Measurements from ENCODE around the gene LRRC4C.

Gene LRRC4C

GRCh38 chr11:40787224-40787623 is 672.2 kb downstream of the LRRC4C start:
- no peaks in the 10 kb centered on the region for H3K36me3 Mint-ChIP-seq
- H3K9me3 Mint-ChIP-seq = peaks cover 2 to 5% of the 10 kb centered on the region in 2 donors
- no peak overlapping the region for H3K27ac Mint-ChIP-seq
- ATAC-seq (replicated peaks) (no peak), DNase-seq (no peak)
- no peaks in the 10 kb centered on the region for H3K4me1 Mint-ChIP-seq
- no peaks in the 10 kb centered on the region for H3K27me3 Mint-ChIP-seq
- H3K4me3 Mint-ChIP-seq = no peak overlapping the region

GRCh38 chr11:40763046-40763445 is 696.4 kb downstream of the LRRC4C start:
- H3K4me3 Mint-ChIP-seq = no peak overlapping the region
- ATAC-seq (replicated peaks) = no peak
- no peaks in the 10 kb centered on the region for H3K27me3 Mint-ChIP-seq
- no peak overlapping the region for H3K27ac Mint-ChIP-seq
- peaks cover 0 to 4% of the 10 kb centered on the region in 2 donors for H3K9me3 Mint-ChIP-seq
- DNase-seq = no peak
- no peaks in the 10 kb centered on the region for H3K4me1 Mint-ChIP-seq
- no peaks in the 10 kb centered on the region for H3K36me3 Mint-ChIP-seq

DNA sequence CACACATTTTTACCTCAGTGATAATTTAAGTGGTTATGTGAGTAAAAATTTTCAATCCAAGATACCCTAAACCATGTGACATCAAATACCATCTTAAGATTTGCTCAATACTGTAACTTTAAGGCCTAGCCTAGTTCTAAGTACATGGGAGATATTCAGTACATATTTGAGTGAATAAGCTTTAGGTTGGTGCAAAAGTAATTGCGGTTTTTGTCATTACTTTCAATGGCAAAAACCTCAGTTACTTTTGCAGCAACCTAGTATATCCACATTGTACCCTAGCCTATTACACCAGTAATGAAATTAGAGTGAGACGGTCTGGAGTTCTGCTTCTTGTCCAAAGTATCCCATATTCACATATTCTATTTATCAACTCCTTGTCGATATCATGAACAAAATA is 700.1 kb downstream of the LRRC4C start:
- Mint-ChIP-seq H3K27me3 (no peaks in the 10 kb centered on the region), H3K4me3 (no peak overlapping the region), H3K4me1 (no peaks in the 10 kb centered on the region), H3K36me3 (no peaks in the 10 kb centered on the region), H3K9me3 (peaks cover 0 to 6% of the 10 kb centered on the region in 2 donors), H3K27ac (no peak overlapping the region)
- no peak for ATAC-seq (replicated peaks)
- DNase-seq = no peak

- DNase-seq (no peak), ATAC-seq (replicated peaks) (no peak)
- peaks cover 9 to 15% of the 10 kb centered on the region in 2 donors for H3K9me3 Mint-ChIP-seq
- no peaks in the 10 kb centered on the region for H3K4me1 Mint-ChIP-seq
- no peak overlapping the region for H3K27ac Mint-ChIP-seq
- no peak overlapping the region for H3K4me3 Mint-ChIP-seq
- H3K36me3 Mint-ChIP-seq = no peaks in the 10 kb centered on the region
- H3K27me3 Mint-ChIP-seq = no peaks in the 10 kb centered on the region
Measured at GRCh38 chr11:40754297-40754696, 705.2 kb downstream of the LRRC4C start.

GRCh38 chr11:40746282-40746681 is 713.2 kb downstream of the LRRC4C start:
- Mint-ChIP-seq H3K9me3 (peaks cover 14 to 25% of the 10 kb centered on the region in 2 donors), H3K4me3 (no peak overlapping the region)

GRCh38 chr11:40732132-40732531 is 727.3 kb downstream of the LRRC4C start:
- Mint-ChIP-seq H3K27ac (no peak overlapping the region), H3K36me3 (no peaks in the 10 kb centered on the region), H3K4me1 (no peaks in the 10 kb centered on the region), H3K4me3 (no peak overlapping the region), H3K9me3 (peaks cover 6 to 9% of the 10 kb centered on the region in 2 donors), H3K27me3 (no peaks in the 10 kb centered on the region)
- DNase-seq (no peak), ATAC-seq (replicated peaks) (no peak)

More at GRCh38 chr11:40746282-40746681, 713.2 kb downstream of the LRRC4C start:
- Mint-ChIP-seq H3K27ac (no peak overlapping the region), H3K36me3 (no peaks in the 10 kb centered on the region), H3K4me1 (no peaks in the 10 kb centered on the region), H3K27me3 (no peaks in the 10 kb centered on the region)
- DNase-seq (no peak), ATAC-seq (replicated peaks) (no peak)

- no peak for DNase-seq
- Mint-ChIP-seq H3K27me3 (no peaks in the 10 kb centered on the region), H3K4me3 (no peak overlapping the region), H3K36me3 (no peaks in the 10 kb centered on the region), H3K4me1 (no peaks in the 10 kb centered on the region), H3K9me3 (peaks cover 3 to 7% of the 10 kb centered on the region in 2 donors), H3K27ac (no peak overlapping the region)
- no peak for ATAC-seq (replicated peaks)
Measured at GRCh38 chr11:40722179-40722795, 737.2 kb downstream of the LRRC4C start.

- ATAC-seq (replicated peaks) = no peak
- Mint-ChIP-seq H3K36me3 (no peaks in the 10 kb centered on the region), H3K4me1 (no peaks in the 10 kb centered on the region), H3K27ac (no peak overlapping the region), H3K9me3 (peaks cover 0 to 4% of the 10 kb centered on the region in 2 donors), H3K4me3 (no peak overlapping the region), H3K27me3 (no peaks in the 10 kb centered on the region)
- DNase-seq = no peak
Measured at GRCh38 chr11:40716344-40717130, 742.9 kb downstream of the LRRC4C start.

DNA sequence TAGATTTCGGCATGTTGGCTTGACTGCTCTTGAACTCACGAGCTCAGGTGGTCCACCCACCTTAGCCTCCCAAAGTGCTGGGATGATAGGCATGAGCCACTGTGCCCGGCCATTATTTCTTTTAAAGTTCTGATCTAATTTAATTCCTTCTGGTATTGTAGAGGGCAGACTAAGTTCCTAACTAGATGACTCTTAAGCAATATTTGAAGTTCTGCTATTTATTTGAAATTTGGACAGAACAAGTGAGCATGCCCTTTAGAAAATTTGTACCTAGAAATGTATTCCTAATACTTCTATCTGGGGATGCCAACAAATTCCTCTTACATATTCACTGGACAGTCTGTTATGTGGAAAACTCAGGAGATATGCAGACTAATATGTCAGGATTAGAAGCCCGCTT is 746.4 kb downstream of the LRRC4C start:
- Mint-ChIP-seq H3K27ac (no peak overlapping the region), H3K9me3 (peaks cover 7 to 15% of the 10 kb centered on the region in 2 donors), H3K36me3 (no peaks in the 10 kb centered on the region), H3K27me3 (no peaks in the 10 kb centered on the region), H3K4me3 (no peak overlapping the region), H3K4me1 (no peaks in the 10 kb centered on the region)
- ATAC-seq (replicated peaks) = no peak
- DNase-seq = no peak

DNA sequence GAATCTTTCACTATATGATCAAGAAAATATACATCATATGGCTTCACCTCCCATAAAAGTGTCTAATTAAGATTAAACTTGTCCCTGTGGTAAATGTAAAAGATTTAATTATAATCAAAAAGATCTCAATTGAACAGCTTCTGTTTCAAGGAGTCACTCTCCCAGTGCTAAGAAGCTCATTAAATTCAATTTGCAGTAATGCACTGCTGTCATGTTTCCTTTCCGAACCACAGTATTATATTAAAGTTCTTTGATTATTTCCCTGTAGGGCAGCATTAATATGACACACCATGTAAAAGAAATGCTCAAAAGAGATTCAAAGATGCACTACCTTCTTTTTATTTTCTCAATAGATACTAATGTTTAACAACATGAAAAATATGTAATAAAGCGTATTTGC is 758.4 kb downstream of the LRRC4C start:
- Mint-ChIP-seq H3K4me3 (no peak overlapping the region), H3K4me1 (no peaks in the 10 kb centered on the region), H3K36me3 (no peaks in the 10 kb centered on the region), H3K27ac (no peak overlapping the region), H3K9me3 (peaks cover 4 to 5% of the 10 kb centered on the region in 2 donors), H3K27me3 (no peaks in the 10 kb centered on the region)
- ATAC-seq (replicated peaks) (no peak), DNase-seq (no peak)

GRCh38 chr11:40689823-40690222 is 769.6 kb downstream of the LRRC4C start:
- Mint-ChIP-seq H3K4me3 (no peak overlapping the region), H3K4me1 (no peaks in the 10 kb centered on the region), H3K27ac (no peak overlapping the region), H3K27me3 (no peaks in the 10 kb centered on the region), H3K36me3 (no peaks in the 10 kb centered on the region), H3K9me3 (peaks cover 0 to 2% of the 10 kb centered on the region in 2 donors)
- no peak for ATAC-seq (replicated peaks)
- DNase-seq = no peak

DNA sequence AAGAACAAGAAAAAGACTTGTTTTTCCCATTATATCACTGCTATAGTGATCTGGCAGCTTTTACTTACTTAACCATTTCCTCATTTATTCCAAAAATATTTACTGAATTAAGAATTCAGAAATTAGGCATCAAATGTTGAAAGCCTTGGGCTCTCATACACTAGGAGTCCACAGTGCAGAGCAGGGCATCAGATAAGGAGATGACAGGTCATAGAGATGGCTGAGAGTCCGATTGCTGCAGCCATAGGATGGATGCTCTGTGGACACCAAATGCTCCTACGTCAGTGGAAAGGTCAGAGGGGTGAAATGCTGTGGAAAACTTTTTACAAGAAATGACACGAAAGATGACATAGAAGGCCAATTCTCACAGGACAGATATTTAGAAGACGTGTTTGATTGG is 771.1 kb downstream of the LRRC4C start:
- H3K4me3 Mint-ChIP-seq = no peak overlapping the region
- H3K9me3 Mint-ChIP-seq = peaks cover 0 to 2% of the 10 kb centered on the region in 2 donors
- ATAC-seq (replicated peaks) = no peak
- no peaks in the 10 kb centered on the region for H3K36me3 Mint-ChIP-seq
- no peaks in the 10 kb centered on the region for H3K4me1 Mint-ChIP-seq
- no peak overlapping the region for H3K27ac Mint-ChIP-seq
- no peaks in the 10 kb centered on the region for H3K27me3 Mint-ChIP-seq
- DNase-seq = no peak

GRCh38 chr11:40686765-40687164 is 772.7 kb downstream of the LRRC4C start:
- Mint-ChIP-seq H3K4me1 (no peaks in the 10 kb centered on the region), H3K27ac (no peak overlapping the region), H3K4me3 (no peak overlapping the region), H3K27me3 (no peaks in the 10 kb centered on the region), H3K9me3 (peaks cover 0 to 2% of the 10 kb centered on the region in 2 donors), H3K36me3 (no peaks in the 10 kb centered on the region)
- DNase-seq (no peak), ATAC-seq (replicated peaks) (no peak)

- H3K27me3 Mint-ChIP-seq = no peaks in the 10 kb centered on the region
Measured at GRCh38 chr11:40683010-40683409, 776.4 kb downstream of the LRRC4C start.

DNA sequence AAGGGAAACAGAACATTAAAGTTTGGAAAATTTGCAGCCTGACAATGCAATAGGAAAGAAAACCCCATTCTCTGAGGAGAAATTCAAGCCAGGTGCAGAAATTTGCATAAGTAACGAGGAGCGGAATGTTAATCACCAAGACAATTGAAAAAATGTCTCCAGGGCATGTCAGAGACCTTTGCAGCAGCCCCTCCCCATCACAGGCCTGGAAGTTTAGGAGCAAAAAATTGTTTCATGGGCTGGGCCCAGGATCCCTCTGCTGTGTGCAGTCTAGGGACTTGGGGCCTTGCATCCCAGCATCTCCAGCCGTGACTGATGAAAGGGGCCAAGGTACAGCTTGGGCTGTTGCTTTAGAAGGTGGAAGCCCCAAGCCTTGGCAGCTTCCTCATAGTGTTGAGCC is 780.2 kb downstream of the LRRC4C start:
- H3K9me3 Mint-ChIP-seq = peaks cover 5 to 7% of the 10 kb centered on the region in 2 donors
- H3K27ac Mint-ChIP-seq = no peak overlapping the region
- H3K4me1 Mint-ChIP-seq = no peaks in the 10 kb centered on the region
- H3K4me3 Mint-ChIP-seq = no peak overlapping the region
- ATAC-seq (replicated peaks) = no peak
- H3K27me3 Mint-ChIP-seq = no peaks in the 10 kb centered on the region
- H3K36me3 Mint-ChIP-seq = no peaks in the 10 kb centered on the region
- no peak for DNase-seq

More at GRCh38 chr11:40683010-40683409, 776.4 kb downstream of the LRRC4C start:
- Mint-ChIP-seq H3K9me3 (peaks cover 5 to 7% of the 10 kb centered on the region in 2 donors), H3K27ac (no peak overlapping the region), H3K4me3 (no peak overlapping the region), H3K4me1 (no peaks in the 10 kb centered on the region), H3K36me3 (no peaks in the 10 kb centered on the region)
- DNase-seq = no peak
- no peak for ATAC-seq (replicated peaks)
